Measurements from ENCODE around the gene LDHA. TPM values are rescaled to one million over a fixed set of nuclear protein-coding genes. Genes with fewer than 3 reads are reported as not detected.

LDHA gene
- total and polyA plus RNA-seq, 2 of the 8 experiments (the other 6 are each of a cell fraction or from before 2014, with no cell fraction given): 443 to 486 TPM

- Histone ChIP-seq H3K79me2 (ENCODE audit: control insufficient read depth in 1 of 2, insufficient read depth in 2 of 2, low read length in 2 of 2) (no peaks in the 10 kb centered on the region), H3K79me1 (ENCODE audit: low read depth, low read length) (no peaks in the 10 kb centered on the region), H3K27me3 (replicated peaks in 1 of 4; ENCODE audit: control insufficient read depth in 3 of 4, extremely low read depth in 1 of 4, insufficient read depth in 3 of 4, low read length in 3 of 4) (no peaks in the 10 kb centered on the region), H2BK120ac (replicated peaks; ENCODE audit: low read depth, low read length) (no peak overlapping the region), H2AK5ac (ENCODE audit: low read depth, low read length) (no peak overlapping the region), H3K18ac (ENCODE audit: extremely low read depth, low read length) (no peak overlapping the region), H3K4me1 (replicated peaks in 1 of 4; ENCODE audit: control insufficient read depth in 3 of 4, insufficient read depth in 4 of 4, low read length in 3 of 4) (no peaks in the 10 kb centered on the region), H3K4me3 (ENCODE audit: extremely low read depth in 1 of 4, insufficient read depth in 2 of 4, low read depth in 3 of 4, low read length in 4 of 4) (no peak overlapping the region), H2BK20ac (ENCODE audit: low read length) (no peak overlapping the region), H3K23me2 (ENCODE audit: low read depth, low read length) (no peaks in the 10 kb centered on the region), H2BK12ac (ENCODE audit: low read depth, low read length) (no peak overlapping the region), H3K56ac (replicated peaks; ENCODE audit: insufficient read length, low read depth, low read length) (no peak overlapping the region), H3K14ac (ENCODE audit: insufficient read length) (no peak overlapping the region), H3K23ac (ENCODE audit: insufficient read length) (no peak overlapping the region), H3K36me3 (ENCODE audit: control insufficient read depth in 2 of 4, insufficient read depth in 4 of 4, low read length in 3 of 4) (peaks cover 10 to 44% (median 16%) of the 10 kb centered on the region in 4 experiments), H2AFZ (ENCODE audit: low read length) (no peak overlapping the region), H4K91ac (replicated peaks; ENCODE audit: insufficient read length, low read length) (no peak overlapping the region), H3K9ac (replicated peaks in 1 of 4; ENCODE audit: extremely low read depth in 1 of 4, low read depth in 3 of 4, low read length in 3 of 4) (no peak overlapping the region), H2BK15ac (ENCODE audit: low read length) (no peak overlapping the region), H3K4ac (replicated peaks; ENCODE audit: insufficient read length, low read depth, low read length) (no peak overlapping the region), H4K8ac (ENCODE audit: extremely low read depth, insufficient read depth, low read length) (no peak overlapping the region), H3K4me2 (ENCODE audit: insufficient read depth in 1 of 2, low read depth in 2 of 2, low read length in 2 of 2) (no peak overlapping the region), H2BK5ac (ENCODE audit: low read depth, low read length) (no peak overlapping the region), H3K27ac (ENCODE audit: low read depth, low read length) (no peak overlapping the region), H3K9me3 (ENCODE audit: insufficient read depth in 2 of 2, low read depth in 1 of 2, low read length in 1 of 2) (no peaks in the 10 kb centered on the region), H4K5ac (ENCODE audit: insufficient read length, low read depth, low read length) (no peak overlapping the region), H4K20me1 (replicated peaks in 1 of 2; ENCODE audit: control insufficient read depth in 1 of 2, insufficient read depth in 2 of 2, low read length in 2 of 2) (no peaks in the 10 kb centered on the region)
- ChIA-PET POLR2A (ENCODE audit: partially characterized antibody) (no interaction called here), CTCF (ENCODE audit: partially characterized antibody) (no interaction called here)
- 89% methylated on average over 3 of the region's 3 CpGs; no CpG with 5 or more reads in 1 of the 2 experiments for WGBS, 2 experiments (ENCODE audit: extremely low coverage in 1 of 2, insufficient coverage in 1 of 2, insufficient read length in 1 of 2, insufficient replicate concordance in 2 of 2, low coverage in 1 of 2, low lambda C conversion rate in 2 of 2, missing lambda C conversion rate in 1 of 2)
- no peak for DNase-seq (ENCODE audit: low read depth in 1 of 2, low spot score in 2 of 2)
- no peak for FAIRE-seq
- TF ChIP-seq SRF (IDR thresholded peaks at IDR 0.05; ENCODE audit: low read depth, low read length) (no peak), CHD1 (IDR thresholded peaks at IDR 0.05; ENCODE audit: low read depth, low read length) (no peak), CREB1 (IDR thresholded peaks at IDR 0.05) (no peak), GABPA (IDR thresholded peaks at IDR 0.05; ENCODE audit: borderline replicate concordance, insufficient read depth, low read length) (no peak), KDM1A (IDR thresholded peaks at IDR 0.05; ENCODE audit: borderline replicate concordance, low read length) (no peak), ATF2 (IDR thresholded peaks at IDR 0.05; ENCODE audit: low read length) (no peak), ATF3 (IDR thresholded peaks at IDR 0.05; ENCODE audit: insufficient read depth, low read depth, low read length) (no peak), JUND (IDR thresholded peaks at IDR 0.05; ENCODE audit: low read length) (no peak), GTF2F1 (IDR thresholded peaks at IDR 0.05; ENCODE audit: borderline replicate concordance, low read depth, low read length) (no peak), BRCA1 (IDR thresholded peaks at IDR 0.05; ENCODE audit: low read depth, low read length) (no peak), TAF7 (optimal IDR thresholded peaks at IDR 0.05; ENCODE audit: borderline replicate concordance, low read depth, low read length) (no peak)
- TF ChIP-seq, protein P1, sequence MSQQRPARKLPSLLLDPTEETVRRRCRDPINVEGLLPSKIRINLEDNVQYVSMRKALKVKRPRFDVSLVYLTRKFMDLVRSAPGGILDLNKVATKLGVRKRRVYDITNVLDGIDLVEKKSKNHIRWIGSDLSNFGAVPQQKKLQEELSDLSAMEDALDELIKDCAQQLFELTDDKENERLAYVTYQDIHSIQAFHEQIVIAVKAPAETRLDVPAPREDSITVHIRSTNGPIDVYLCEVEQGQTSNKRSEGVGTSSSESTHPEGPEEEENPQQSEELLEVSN (IDR thresholded peaks at IDR 0.05): no peak
Measured at GRCh38 chr11:18367431-18367830, 26.9 kb upstream of the LDHA start.
